Activated T-helper 2 cell treated with anti-CD3 and anti-CD28 coated beads, Interferon-gamma antibody, Interleukin-2, Interleukin-4, amounts not matched to agents 10 μg/mL and 5 μg/mL and 100 μg/mL, durations not matched to agents 14 hours and 24 hours and 36 hours (primary cell): ENCODE data around the gene NACA2. TPM values are rescaled to one million over a fixed set of nuclear protein-coding genes. Genes with fewer than 3 reads are reported as not detected.
"Not testable (repeated sequence)": the region's sequence is repeated elsewhere in the genome, so short reads cannot be mapped to it uniquely, and the experiment has no call there.

Experiments used
- DNase-seq: peaks from one replicate; pipeline ENCODE4 v3.0.0; 2021; ENCODE audit warnings: low spot score
- H3K27ac Mint-ChIP-seq: one replicate; pipeline ENCODE4 v1.8.0; 2021; ENCODE audit warnings: mixed read lengths
- H3K27me3 Mint-ChIP-seq: one replicate; pipeline ENCODE4 v1.8.0; 2021; ENCODE audit warnings: low read depth, mixed read lengths
- H3K36me3 Mint-ChIP-seq: one replicate; pipeline ENCODE4 v1.8.0; 2021; ENCODE audit warnings: low read depth, mixed read lengths
- H3K4me1 Mint-ChIP-seq: one replicate; pipeline ENCODE4 v1.8.0; 2021; ENCODE audit warnings: low read depth, mixed read lengths
- H3K4me3 Mint-ChIP-seq: one replicate; pipeline ENCODE4 v1.8.0; 2021; ENCODE audit warnings: low read depth, mild to moderate bottlenecking, moderate library complexity, mixed read lengths
- H3K9me3 Mint-ChIP-seq: one replicate; pipeline ENCODE4 v1.8.0; 2021; ENCODE audit warnings: mixed read lengths
- intact Hi-C: fragments of 100-400 bp; cut with micrococcal nuclease; formaldehyde crosslinking; loops from one replicate; pipeline ENCODE4 v1.15.1; 2023
- total RNA-seq: library from RNA; stranded (reverse); gene quantifications from 2 replicates; pipeline ENCODE4 v1.2.3, GENCODE V29; 2022

NACA2 gene
- total RNA-seq, 1 donor from 2014 or later: not detected

DNA sequence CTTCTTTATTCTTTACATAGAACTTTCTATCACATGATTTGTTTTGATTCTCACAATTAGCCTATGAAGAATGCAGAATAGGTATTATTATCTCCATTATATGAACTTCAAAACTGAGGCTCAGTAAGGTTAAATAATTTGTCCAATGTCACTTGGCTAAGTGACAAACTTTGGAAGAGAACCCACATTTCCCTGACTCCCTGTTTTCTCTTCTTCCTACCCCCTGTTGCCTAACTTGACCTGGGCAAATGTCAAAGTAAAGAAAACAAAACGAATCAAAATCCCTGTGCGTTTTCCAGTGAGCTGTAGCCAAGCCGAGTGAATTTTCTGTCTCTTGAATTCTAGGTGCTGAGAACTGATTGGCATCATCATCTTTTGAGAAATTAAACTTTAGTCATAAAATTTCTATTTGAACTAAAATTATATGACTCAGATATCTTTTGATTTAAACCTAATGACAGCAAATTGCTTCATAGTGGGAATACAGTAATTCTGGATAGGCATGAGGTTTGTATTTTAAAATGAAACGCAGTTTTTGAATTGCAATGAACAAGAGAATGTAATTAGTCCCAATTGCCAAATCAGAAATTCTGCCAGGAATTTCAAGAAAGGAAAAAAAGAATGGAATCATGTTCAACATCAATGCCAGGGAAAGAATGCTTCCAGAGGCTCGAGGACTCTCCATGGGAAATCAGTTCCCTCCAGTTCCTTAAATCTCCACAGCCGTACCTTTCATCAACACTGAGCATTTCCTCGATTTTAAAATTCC lies 4.6 kb upstream of the NACA2 start:
- peaks cover 10% of the 10 kb centered on the region for H3K27me3 Mint-ChIP-seq

DNA sequence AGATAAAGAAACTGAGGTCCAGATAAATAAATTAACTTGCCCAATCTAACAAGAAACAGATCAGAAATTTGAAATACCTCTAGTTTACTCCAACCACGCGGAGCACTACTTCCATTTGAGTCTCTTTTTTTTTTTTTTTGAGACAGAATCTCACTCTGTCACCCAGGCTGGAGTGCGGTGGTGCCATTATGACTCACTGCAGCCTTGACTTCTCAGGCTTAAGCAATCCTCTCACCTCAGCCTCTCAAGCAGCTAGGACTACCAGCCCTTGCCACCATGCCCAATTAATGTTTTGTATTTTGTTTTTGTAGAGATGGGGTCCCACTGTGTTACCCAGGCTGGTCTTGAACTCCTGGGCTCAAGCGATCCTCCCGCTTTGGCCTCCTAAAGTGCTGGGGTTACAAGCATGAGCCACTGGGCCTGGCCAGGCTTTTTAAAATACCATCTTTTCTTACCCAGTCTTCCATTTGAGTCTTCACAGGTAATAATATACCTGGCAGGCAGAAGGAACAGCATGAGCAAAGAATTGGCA lies 3.3 kb upstream of the NACA2 start:
- no peak for DNase-seq
- intact Hi-C loops: no loop called here
- H3K27ac Mint-ChIP-seq: no peak overlapping the region

More for the DNA sequence above, 4.6 kb upstream of the NACA2 start:
- Mint-ChIP-seq H3K4me1 (no peaks in the 10 kb centered on the region), H3K4me3 (no peak overlapping the region), H3K36me3 (no peaks in the 10 kb centered on the region), H3K9me3 (no peaks in the 10 kb centered on the region), H3K27ac (no peak overlapping the region)
- intact Hi-C loops: no loop called here
- DNase-seq: no peak

DNA sequence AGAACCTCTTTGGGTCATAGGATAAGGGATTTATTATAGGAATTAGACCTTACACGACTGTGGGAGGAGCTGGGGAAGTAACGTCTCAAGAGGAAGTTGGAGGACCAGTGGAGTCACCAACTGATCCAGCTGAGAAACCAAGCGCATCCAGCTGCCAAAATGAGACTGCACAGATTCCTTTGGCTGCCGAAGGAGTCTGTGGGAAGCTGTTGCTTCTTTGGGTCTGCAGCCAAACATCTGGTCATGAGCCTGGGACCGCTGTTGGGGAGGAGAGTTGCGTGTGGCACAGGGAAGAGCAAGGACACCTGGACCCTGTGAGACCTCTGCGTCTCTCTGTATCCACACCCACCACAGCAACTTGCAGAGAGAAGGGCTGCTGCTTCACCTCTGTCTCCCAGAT lies 2.4 kb upstream of the NACA2 start:
- Mint-ChIP-seq H3K4me1 (no peaks in the 10 kb centered on the region), H3K36me3 (no peaks in the 10 kb centered on the region), H3K27me3 (peaks cover 10% of the 10 kb centered on the region), H3K27ac (no peak overlapping the region), H3K4me3 (no peak overlapping the region), H3K9me3 (no peaks in the 10 kb centered on the region)
- intact Hi-C loops: no loop called here
- no peak for DNase-seq

More for the DNA sequence above, 3.3 kb upstream of the NACA2 start:
- Mint-ChIP-seq H3K4me1 (no peaks in the 10 kb centered on the region), H3K9me3 (no peaks in the 10 kb centered on the region), H3K27me3 (peaks cover 10% of the 10 kb centered on the region), H3K36me3 (no peaks in the 10 kb centered on the region), H3K4me3 (no peak overlapping the region)

DNA sequence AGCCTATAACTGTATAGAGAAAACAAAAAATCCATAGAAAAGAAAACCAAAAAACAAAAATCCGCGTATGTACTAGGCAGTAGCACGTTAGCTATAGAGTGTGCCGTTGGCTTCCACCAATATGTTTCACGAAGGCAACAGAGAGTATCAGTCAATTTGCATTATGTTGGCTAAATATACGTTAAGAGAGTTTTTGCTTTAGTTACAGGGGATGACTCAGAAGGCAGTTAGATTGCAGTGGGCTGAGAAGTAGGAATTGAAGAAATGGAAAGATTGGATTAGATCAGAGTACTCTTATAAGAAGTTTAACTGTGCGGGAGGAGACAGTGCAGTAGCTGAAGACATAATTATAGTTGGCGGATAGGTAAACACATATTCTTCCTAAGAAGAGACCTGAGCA lies 911 bp upstream of the NACA2 start:
- intact Hi-C loops: no loop called here
- H3K4me3 Mint-ChIP-seq: no peak overlapping the region
- H3K27me3 Mint-ChIP-seq: peaks cover 12% of the 10 kb centered on the region
- DNase-seq: no peak
- H3K9me3 Mint-ChIP-seq: no peaks in the 10 kb centered on the region
- no peak overlapping the region for H3K27ac Mint-ChIP-seq
- H3K36me3 Mint-ChIP-seq: no peaks in the 10 kb centered on the region
- no peaks in the 10 kb centered on the region for H3K4me1 Mint-ChIP-seq

DNA sequence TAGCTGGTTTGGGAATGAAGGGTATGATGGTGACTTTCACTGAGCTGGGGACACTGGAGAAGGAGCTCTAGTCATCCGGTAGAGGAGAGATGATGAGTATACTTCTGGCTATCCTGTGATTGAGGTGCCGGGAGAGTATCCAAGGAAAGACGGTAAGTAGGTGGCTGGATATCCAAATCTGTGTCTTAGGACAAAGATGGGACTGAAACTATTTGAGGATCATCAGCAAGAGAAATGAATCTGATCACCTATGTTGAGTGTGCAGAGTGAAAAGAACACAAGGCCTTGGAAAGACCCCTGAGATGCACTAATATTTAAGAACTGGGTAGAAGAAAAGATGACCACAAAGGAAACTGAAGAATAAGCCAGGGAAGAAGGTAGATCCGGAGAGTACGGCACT lies 1.0 kb downstream of the NACA2 start:
- peaks cover 9% of the 10 kb centered on the region for H3K27me3 Mint-ChIP-seq
- H3K9me3 Mint-ChIP-seq: no peaks in the 10 kb centered on the region
- H3K27ac Mint-ChIP-seq: no peak overlapping the region
- DNase-seq: no peak
- intact Hi-C loops: no loop called here
- H3K4me1 Mint-ChIP-seq: no peaks in the 10 kb centered on the region
- H3K36me3 Mint-ChIP-seq: no peaks in the 10 kb centered on the region
- H3K4me3 Mint-ChIP-seq: no peak overlapping the region

DNA sequence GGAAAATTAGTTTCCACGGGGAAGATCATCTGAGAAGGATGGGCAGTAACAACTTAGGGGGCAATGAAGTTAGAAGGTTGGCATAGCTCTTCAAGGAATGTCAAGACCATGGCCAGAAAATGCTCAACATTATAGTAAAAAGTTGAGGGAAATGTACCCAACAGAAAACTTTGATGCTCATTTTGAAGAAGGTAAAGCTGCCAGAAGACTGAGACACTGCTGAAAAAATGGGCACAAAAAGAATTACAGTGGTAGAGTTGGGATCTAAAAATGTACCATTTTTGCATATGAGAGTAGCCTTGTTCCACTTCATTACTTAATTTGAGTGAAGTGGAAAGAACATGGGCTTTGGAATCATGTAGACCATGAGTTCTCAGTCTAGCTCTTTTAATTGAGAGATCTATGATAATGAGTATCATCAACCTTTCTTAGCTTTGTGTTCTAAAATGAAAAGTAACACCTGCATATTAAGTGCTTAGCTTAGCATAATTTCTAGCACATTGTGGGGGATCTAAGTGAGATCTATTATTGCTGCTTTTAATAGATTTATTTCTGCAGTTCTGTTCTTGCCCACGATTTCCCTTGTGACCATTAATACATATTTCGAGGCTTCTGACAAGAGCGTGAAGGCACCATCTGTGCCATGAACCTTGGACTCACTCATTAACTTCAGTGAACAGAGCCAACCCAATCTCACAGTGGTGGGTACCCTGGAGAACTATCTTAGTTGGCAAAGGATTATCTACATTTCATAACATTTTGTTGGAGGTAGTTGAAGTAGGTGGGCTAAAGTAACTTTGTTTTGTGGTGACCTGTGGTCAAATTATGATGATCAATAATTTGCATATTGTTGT lies 3.0 kb downstream of the NACA2 start:
- no peaks in the 10 kb centered on the region for H3K9me3 Mint-ChIP-seq
- peaks cover 7% of the 10 kb centered on the region for H3K27me3 Mint-ChIP-seq
- H3K4me3 Mint-ChIP-seq: no peak overlapping the region
- no peaks in the 10 kb centered on the region for H3K36me3 Mint-ChIP-seq
- H3K4me1 Mint-ChIP-seq: no peaks in the 10 kb centered on the region
- no peak for DNase-seq
- intact Hi-C loops: no loop called here
- H3K27ac Mint-ChIP-seq: no peak overlapping the region

DNA sequence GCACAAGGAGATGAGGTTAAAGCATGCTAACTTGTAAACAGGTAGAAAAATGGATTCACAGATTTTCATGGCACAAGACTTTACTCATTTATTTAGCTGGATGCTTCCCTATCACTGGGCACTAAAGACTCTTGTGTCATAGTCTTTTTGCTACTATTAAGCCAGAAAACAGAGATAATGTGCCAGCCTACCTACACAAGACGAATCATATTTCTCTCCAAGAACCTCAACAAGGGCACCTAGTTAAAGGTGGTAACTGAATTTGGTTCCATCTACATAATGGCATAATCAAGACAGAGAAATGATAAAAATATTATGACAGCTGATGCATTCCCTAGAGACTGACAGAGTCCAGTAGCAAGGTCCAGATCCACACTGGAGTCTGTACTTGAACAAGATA lies 3.8 kb downstream of the NACA2 start:
- Mint-ChIP-seq H3K27me3 (peaks cover 7% of the 10 kb centered on the region), H3K36me3 (no peaks in the 10 kb centered on the region), H3K27ac (no peak overlapping the region), H3K9me3 (no peaks in the 10 kb centered on the region), H3K4me3 (no peak overlapping the region), H3K4me1 (no peaks in the 10 kb centered on the region)
- DNase-seq: no peak
- intact Hi-C loops: no loop called here

DNA sequence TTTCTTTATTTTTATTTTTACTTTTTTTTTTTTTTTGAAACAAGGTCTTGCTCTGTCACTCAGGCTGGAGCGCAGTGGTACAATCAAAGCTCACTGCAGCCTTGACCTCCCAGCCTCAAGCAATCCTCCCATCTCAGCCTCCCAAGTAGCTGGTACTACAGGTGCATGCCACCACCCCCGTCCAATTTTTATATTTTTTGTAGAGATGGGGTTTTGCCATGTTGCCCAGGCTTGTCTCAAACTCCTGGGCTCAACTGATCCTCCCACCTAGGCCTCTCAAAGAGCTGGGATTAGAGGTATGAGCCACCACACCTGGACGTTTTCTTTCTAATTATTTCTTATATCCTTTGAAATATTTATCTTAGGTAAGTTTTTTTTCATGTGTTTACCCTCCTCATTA lies 4.4 kb downstream of the NACA2 start:
- H3K9me3 Mint-ChIP-seq, H3K36me3 Mint-ChIP-seq: not testable (repeated sequence)

DNA sequence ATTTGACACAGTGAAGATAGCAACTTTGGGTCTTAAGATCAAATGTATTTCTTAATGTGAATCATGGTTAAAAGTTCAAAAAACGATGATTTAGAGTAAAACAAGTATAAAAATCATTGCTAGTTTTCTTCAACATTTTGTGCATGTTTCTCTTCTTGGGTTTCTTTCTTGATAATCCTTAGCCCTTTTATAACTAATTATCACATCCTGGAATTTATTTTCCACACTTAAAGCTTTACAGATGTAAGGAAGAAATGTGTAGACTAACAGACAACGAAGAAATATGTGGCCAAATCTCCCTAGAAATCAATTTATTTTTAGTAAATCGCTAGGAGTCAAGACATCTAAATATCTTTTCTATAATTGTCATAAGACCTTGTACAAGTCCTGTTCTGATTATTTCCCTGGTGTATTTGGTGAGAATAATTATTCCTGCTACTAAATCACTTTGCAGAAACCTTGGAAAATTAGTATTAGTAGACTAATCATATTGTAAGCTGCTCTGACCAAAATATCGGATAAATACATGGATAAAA lies 4.9 kb downstream of the NACA2 start:
- intact Hi-C loops: no loop called here
- Mint-ChIP-seq H3K27me3 (peaks cover 13% of the 10 kb centered on the region), H3K36me3 (no peaks in the 10 kb centered on the region), H3K27ac (no peak overlapping the region), H3K4me3 (no peak overlapping the region), H3K9me3 (no peaks in the 10 kb centered on the region), H3K4me1 (no peaks in the 10 kb centered on the region)
- no peak for DNase-seq

More for the DNA sequence above, 4.4 kb downstream of the NACA2 start:
- H3K4me1 Mint-ChIP-seq, H3K27ac Mint-ChIP-seq, intact Hi-C loops, H3K27me3 Mint-ChIP-seq, H3K4me3 Mint-ChIP-seq, DNase-seq: not testable (repeated sequence)

DNA sequence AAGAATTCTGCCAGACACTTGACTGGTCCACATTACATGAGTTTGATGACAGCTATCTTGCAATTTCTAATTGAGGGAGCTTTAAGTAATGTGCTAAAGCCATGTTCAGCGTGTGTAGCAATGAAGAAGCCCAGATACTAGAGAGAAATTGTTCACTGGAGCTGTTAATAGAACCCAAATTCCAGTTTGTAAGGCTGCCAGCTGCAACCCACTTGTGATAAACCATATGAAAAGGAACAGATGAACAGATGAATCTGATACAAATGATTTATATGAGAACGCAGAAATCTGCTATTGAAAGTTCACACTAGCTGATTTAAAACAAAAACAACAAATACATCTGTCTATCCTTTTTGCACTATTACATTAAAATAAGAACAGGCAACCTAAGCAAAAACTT lies 6.2 kb downstream of the NACA2 start:
- no peaks in the 10 kb centered on the region for H3K36me3 Mint-ChIP-seq
- peaks cover 21% of the 10 kb centered on the region for H3K27me3 Mint-ChIP-seq
- H3K4me3 Mint-ChIP-seq: no peak overlapping the region
- H3K27ac Mint-ChIP-seq: no peak overlapping the region
- intact Hi-C loops: no loop called here
- H3K4me1 Mint-ChIP-seq: no peaks in the 10 kb centered on the region
- H3K9me3 Mint-ChIP-seq: no peaks in the 10 kb centered on the region
- no peak for DNase-seq

DNA sequence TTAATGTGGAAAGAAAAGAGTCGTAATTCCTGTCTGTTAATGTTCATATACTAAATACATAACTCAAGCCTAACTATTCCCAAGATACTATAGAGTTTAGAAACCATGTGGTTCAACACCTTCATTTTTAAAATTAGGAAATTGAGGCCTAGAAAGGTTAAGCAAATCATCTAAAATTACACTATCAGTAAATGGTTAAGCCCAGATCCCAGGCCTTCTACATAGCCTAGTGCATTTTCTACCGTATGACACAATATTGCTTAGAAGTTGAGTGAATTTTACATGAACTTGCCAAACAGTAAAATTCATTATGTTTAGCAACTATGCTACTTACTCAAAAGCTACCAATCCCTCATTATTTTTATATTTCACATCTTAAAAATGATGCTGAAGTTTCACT lies 6.8 kb downstream of the NACA2 start:
- H3K9me3 Mint-ChIP-seq: no peaks in the 10 kb centered on the region
- no peak overlapping the region for H3K4me3 Mint-ChIP-seq
- H3K27me3 Mint-ChIP-seq: peaks cover 24% of the 10 kb centered on the region
- H3K4me1 Mint-ChIP-seq: no peaks in the 10 kb centered on the region
- no peak overlapping the region for H3K27ac Mint-ChIP-seq
- intact Hi-C loops: no loop called here
- no peak for DNase-seq
- H3K36me3 Mint-ChIP-seq: no peaks in the 10 kb centered on the region

DNA sequence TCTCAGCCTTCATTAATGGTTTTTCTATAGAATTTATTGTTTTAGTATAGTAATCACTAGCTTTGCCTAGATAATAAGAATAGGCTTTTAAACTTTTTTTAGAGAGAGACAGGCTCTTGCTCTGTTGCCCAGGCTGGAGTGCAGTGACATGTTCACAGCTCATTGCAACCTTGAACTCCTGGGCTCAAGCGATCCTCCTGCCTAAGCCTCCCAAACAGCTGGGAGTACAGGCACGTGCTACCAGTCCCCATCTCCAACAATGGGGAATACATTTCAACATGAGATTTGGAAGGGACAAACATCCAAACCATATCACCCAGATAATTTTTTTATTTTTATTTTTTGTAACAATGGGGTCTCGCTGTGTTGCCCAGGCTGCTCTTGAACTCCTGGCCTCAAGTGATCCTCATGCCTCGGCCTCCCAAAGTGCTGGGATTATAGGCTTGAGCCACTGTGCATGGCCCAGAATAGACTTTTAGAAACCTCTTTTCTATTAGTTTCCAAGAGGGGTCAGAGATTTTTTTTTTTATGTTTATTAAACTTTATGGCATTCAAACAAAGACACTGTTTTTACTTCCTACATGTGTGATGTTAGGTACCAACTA lies 7.3 kb downstream of the NACA2 start:
- Mint-ChIP-seq H3K27me3 (peaks cover 24% of the 10 kb centered on the region), H3K36me3 (no peaks in the 10 kb centered on the region), H3K27ac (no peak overlapping the region), H3K4me1 (no peaks in the 10 kb centered on the region), H3K4me3 (no peak overlapping the region), H3K9me3 (no peaks in the 10 kb centered on the region)
- no peak for DNase-seq
- intact Hi-C loops: loop anchor here (2.0 kb wide), 1 partner anchor 171 kb away; no protein-coding TSS in a partner anchor
